HG03571 (cell line): ENCODE results near the gene MDH2.
"Not testable (repeated sequence)": the region's sequence is repeated elsewhere in the genome, so short reads cannot be mapped to it uniquely, and the experiment has no call there.

Experiments used
- ATAC-seq: cut with Tn5 transposase; IDR thresholded peaks from one replicate; pipeline ENCODE4 v1.9.1; 2021; ENCODE audit not compliant: unreplicated experiment

MDH2 gene

DNA sequence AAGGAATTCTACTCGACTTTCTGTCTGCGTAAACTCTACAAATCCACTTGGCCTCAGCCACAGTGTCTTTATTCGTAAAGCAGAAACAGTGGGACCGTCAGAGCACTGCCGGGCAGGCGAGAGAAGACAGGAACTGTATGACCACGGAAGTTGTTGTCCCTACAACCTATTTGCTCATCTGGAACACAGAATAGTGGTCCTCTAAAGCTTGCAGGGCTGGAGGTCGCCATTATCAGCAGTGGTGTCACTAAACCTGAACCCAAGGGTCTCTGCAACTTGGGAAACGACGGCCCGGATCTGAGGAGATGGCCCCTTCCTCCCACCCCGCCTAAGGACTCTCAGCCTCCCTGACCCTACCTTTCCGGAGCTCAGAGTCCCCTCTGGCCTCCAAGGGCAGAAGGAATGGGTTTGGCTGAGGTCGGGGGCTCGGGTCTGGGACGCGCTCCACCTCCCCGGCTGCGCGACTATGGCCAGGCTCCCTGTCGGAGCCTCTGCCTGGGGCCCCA, 548 bp upstream of the MDH2 start:
- no peak for ATAC-seq

DNA sequence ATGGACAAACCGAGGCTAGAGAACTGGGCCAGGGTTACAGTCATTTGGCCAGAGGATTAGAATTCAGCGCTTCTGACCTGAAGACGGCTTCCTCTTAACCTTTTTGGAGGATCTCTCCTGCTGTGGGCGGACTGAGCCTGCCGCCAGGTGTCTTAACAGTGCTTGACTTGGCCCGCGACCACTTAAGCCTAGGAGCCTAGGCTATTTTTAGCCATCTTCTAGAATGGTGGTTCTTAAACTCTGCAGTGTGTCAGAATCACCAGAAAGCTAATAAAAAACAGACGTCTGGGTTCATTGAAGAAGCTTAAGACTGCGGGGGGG, 722 bp downstream of the MDH2 start:
- no peak for ATAC-seq

DNA sequence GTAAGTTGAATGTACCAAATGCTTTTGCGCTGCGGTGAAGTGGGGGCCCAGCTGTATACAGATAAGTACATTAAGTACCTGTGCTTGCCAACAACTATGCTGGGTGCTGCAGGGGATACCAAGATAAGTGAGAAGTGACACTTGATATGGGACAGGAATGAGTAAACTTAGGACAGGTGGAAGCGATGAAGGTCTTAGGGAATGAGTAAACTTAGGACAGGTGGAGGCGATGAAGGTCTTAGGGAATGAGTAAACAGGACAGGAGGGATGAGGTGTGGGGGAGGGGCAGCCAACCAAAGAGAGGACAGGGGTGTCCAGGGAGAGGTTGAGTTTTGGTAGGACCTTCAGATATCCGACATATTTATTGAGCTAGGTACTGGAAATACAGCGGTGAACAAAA, 1.4 kb downstream of the MDH2 start:
- no peak for ATAC-seq

DNA sequence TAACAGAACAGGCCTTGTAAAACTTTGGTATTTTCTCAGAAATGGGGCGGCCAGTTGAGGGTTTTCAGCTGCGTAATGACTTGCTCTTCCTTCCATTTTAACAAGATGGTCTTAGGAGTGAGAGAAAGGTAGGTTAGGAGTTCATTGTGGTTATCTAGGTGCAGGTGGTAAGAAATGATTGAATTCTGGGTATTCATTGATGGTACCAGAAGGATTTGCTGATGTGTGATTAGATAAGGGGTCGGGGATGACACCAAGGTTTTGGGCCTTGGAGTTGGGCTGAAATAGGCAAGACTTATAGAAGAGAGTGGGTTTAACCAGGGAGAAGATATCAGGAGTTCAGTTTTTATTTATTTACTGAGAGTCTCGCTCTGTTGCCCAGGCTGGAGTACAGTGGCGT, 2.6 kb downstream of the MDH2 start:
- no peak for ATAC-seq

DNA sequence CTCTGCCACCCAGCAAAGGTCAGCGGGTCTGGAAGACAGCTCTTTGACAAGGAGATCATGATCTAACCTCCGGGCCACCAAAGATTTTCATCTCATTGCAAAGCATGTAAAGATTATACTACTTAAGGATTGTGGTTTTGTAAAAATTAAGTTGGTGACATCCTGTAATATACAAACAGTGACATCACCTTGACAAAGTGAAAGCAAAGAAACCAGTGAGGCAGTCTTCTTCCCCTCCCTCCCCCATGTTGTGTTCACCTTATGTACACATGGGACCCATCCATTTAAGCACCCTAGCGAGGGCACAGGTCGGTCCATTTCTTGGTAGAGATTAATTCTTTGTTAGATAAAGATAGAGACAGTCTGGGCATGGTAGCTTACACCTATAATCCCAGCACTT, 3.9 kb downstream of the MDH2 start:
- no peak for ATAC-seq

DNA sequence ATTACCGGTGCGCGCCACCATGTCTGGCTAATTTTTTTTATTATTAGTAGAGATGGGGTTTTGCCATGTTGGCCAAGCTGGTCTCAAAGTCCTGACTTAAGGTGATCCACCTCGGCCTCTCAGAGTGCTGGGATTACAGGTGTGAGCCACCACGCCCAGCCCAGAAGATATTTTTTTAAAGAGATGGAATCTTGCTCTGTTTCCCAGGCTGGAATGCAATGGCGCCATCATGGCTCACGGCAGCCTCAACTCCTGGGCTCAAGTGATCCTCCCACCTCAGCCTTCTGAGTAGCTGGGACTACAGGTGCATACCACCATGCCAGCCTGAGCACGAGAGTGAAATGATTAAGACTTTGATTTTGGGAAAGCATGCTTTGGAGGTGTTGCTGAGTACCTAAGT, 4.8 kb downstream of the MDH2 start:
- not testable (repeated sequence) for ATAC-seq

DNA sequence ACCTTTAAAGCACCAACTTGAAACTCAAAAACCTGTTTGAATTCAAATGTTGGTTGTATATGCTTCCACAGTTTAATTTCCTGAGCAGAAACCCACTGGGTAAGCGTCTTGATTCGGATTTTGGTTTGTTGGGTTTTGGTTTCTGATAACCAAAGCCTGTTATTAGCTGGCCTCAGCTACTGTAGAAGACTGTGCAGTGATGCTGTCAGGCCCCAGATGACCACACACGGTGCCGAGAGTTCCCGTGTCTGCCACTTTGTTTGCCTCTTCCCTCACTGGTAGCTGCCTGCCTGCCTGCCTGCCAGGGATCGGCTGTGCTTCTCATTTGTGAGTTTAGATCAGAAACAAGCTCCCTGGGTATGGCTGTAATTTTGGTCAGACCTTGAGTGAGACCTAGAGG, 5.6 kb downstream of the MDH2 start:
- ATAC-seq = no peak

DNA sequence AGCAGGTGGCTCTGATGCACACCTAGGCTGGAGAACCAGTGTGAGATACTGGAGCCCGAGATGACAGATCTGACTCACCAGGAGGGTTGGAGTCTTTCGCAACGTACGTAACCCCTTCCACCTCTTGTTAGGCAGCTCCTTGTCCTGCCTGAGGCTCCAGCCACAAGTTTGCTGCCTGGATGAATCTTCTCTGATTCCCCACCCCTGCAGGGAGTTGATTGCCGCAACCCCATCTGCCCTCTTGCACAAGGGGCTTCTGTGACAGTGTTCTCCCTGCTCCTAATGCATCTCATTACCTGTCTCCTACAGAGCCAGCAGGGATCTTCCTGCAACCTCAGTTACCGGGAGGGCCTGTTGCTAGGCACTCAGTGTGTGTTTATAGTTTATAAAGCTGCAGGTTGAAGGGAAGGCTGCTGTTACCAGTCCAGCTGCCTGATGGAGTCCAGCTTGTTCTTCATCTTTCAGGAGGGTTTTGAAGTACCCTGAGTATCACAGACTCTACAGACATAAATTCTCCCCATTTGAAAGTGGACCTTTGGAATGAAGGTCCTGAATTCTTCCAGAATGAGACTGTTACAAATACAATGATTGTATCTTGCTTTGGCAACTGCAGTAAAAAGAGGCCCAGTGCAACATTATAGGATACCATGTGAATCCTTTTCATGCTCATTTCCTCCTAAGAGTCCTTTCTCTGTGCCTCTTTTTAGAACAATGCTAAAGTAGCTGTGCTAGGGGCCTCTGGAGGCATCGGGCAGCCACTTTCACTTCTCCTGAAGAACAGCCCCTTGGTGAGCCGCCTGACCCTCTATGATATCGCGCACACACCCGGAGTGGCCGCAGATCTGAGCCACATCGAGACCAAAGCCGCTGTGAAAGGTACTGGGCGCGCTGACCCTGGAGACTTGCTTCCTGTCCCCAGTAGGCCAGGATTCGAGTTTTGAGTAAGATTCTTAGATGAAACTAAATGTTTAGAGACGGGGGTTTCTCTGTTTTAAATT, 6.5 kb downstream of the MDH2 start:
- no peak for ATAC-seq

DNA sequence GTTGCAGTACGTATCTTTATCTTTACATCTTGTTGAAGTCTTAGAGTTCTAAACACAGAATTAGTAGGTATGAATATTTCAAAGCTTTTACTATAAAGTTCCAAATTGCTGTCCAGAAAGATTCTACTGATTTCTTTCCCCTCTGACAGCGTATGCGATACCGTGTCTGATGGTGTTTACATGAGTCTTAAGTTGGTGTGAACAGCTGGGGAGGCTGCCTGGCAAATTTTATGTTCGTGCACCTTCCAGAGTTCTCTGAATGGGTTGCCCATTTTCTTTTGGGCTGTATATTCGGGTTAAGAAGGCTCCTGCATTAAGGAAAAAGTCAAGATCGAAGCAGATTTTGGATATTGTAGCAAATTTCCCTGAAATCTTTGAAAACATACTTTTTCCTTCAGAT, 8.3 kb downstream of the MDH2 start:
- no peak for ATAC-seq

DNA sequence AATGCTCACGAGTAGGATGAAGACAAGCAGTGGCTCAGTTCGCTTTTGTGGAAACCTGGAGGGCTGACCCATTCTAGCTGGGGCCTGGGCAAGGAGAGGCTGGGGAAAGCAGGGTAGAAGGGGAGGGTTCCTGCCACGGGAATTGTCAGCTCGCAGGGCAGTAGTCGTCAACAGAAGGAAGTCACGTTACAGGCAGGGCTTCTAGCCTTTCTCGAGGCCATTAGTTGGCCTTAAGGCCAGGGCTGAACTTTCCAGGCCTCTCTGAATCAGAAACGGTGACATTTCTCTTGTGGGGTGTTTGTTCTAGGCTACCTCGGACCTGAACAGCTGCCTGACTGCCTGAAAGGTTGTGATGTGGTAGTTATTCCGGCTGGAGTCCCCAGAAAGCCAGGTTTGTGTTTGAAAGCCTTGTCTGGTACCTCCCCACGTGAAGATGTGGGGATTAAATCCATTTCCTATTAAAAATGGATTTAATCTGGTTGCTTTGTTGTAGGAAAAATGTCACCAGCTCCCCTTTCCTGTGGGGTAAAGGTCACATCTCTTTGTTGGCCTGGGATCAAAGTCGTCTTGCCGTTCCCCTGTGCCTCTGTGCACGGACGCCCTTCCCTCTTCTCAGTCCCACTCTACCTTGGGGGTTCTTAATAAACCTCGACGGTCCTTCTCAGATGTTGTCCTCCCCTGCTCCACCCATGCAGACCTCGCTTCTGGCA, 9.4 kb downstream of the MDH2 start:
- no peak for ATAC-seq

DNA sequence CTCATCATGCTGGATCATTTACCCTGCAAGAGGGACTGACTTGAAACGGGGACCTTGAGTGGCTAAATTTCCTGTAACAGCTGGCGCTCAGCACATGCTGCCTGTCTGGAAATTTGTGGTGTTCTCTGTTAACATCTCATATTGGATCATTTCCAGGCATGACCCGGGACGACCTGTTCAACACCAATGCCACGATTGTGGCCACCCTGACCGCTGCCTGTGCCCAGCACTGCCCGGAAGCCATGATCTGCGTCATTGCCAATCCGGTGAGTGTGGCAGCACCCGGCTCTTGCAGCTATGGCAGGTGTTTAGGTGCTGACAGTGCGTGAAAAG, 9.9 kb downstream of the MDH2 start:
- ATAC-seq = no peak

DNA sequence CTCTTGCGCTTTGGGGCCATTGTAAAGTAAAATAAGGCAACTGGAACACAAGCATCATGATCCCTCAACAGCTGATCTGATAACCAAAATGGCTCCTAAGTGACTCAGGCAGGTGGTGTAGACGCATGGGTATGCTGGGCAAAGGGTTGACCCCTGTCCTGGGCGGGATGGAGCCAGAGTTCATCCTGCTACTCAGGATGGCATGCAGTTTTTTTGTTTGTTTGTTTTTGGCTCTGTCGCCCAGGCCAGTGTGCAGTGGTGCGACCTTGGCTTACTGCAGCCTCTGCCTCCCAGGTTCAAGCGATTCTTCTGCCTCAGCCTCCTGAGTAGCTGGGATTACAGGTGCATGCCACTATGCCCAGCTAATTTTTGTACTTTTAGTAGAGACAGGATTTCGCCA, 10.8 kb downstream of the MDH2 start:
- ATAC-seq = not testable (repeated sequence)

DNA sequence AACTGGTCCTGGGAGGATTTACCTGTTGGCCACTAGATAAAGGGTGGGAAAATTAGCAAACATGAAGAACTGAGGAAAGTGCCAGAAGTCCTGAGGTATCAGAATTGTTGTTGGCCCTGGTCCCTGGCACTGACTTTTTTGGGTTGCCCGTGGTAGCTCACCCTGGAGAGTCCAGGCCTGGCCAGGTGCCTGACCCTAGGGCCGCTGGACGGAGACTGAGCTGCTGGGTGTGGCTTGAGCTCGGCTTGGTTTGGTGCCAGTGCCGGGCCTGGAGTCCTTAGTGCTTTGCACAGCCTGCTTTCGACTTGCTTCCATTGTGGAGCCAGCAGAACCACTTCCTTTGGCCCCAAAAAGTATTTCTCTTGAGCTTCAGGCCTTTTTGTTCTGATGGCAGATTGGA, 12.9 kb downstream of the MDH2 start:
- ATAC-seq = no peak

DNA sequence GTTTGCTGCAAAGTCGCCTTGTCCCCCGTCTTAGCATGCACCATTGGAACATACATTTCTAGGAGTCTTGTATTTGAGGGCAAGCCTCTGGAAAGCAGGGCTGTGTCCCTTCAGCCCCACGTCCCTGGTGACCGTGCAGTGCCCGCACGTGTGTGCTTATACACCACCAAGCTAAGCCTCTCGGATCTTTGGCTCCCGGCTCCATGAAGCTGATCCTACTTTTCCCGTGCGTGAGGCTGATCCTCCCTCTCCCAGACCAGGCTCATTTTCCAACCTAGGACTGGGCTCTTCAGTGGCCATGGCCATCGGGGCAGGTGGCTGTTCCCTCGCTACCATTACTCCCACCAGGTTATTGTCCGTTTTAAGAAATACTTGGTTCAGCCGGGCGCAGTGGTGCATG, 14.3 kb downstream of the MDH2 start:
- ATAC-seq = no peak

DNA sequence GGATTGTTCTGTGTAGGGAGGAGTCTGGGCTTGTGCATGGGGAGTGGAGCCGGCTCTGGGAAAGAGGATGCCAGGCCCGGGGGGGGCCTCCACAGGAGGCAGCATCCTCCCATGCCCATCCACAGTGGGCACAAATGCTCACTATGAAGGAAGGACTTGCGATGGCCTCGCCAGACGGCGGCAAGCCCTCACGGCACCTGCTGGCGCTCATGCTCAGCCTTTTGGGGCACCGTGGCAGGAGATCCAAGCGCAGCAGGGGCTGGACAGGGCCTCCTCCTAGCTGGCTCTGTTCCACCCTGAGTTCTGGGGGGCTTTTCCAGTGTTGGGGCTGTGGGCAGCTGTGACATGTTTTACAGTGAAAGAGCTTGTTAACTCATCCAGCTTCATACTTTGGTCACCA, 15.2 kb downstream of the MDH2 start:
- no peak for ATAC-seq

DNA sequence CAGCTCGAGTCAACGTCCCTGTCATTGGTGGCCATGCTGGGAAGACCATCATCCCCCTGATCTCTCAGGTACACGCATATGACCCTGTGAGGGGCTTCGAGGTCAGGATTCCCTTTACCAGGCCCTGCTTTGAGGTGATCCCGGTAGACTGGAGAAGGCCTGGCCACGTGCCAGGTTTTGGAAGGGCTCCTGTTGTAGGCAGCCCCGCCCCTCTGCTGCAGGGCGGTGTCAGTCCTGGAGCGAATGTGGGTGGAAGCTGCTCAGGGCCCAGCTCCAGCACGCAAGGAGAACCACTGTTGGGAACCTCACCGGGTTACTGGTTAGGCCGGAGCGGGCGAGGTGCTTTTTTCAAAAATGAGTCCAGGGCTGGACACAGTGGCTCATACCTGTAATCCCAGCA, 15.6 kb downstream of the MDH2 start:
- no peak for ATAC-seq

DNA sequence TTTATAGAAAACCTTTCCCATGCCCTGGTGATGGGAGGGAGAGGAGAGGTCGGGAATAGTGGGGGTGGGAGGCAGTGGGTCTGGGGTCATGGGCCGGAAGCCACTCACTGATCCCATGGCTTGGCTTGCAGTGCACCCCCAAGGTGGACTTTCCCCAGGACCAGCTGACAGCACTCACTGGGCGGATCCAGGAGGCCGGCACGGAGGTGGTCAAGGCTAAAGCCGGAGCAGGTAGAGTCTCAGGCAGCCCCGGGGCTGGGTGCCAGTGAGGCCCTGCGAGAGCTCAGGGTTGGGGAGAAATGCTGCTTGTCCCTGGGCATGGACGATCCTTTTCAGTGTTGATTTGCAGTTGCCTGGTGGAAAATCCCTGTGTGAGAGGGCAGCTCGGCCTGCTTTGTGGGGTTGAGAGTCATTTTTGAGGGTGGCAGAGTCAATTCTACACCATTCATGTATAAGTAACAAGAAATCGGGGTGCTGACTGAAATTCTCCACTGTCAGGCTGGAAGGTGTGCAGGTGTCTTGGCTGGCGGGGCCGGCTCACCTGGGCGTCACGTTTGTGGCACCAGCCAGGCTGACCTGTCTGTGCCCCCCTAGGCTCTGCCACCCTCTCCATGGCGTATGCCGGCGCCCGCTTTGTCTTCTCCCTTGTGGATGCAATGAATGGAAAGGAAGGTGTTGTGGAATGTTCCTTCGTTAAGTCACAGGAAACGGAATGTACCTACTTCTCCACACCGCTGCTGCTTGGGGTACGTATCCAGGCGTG, 16.5 kb downstream of the MDH2 start:
- ATAC-seq = no peak

DNA sequence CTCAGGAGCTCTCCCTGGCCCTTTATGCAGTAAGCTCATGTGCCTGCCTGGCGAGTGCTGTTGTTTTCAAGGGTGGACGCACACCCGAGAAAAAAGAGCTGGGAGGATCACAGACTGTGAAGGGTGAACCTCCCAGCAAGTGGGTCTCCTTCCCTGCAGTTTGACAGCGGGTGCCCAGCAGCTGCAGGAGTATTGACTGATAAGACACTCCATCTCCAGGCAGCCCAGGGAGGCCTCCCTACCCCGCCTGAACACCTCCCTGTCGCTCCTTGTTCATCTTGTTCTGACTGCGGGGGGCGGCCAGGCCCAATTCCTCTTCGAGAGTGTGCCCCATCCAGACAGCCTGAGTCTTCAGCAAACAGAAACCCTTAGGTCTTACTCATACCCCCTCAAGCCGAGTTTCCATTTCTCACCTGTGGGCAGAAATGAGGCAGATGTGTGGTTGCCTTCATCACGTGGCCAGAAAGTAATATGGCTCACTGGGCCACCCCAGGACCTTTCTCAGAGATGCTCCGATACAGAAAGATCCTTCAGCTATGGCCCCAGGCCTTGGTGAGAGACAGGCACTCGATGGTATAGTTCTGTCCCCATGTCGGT, 17.2 kb downstream of the MDH2 start:
- ATAC-seq = no peak

DNA sequence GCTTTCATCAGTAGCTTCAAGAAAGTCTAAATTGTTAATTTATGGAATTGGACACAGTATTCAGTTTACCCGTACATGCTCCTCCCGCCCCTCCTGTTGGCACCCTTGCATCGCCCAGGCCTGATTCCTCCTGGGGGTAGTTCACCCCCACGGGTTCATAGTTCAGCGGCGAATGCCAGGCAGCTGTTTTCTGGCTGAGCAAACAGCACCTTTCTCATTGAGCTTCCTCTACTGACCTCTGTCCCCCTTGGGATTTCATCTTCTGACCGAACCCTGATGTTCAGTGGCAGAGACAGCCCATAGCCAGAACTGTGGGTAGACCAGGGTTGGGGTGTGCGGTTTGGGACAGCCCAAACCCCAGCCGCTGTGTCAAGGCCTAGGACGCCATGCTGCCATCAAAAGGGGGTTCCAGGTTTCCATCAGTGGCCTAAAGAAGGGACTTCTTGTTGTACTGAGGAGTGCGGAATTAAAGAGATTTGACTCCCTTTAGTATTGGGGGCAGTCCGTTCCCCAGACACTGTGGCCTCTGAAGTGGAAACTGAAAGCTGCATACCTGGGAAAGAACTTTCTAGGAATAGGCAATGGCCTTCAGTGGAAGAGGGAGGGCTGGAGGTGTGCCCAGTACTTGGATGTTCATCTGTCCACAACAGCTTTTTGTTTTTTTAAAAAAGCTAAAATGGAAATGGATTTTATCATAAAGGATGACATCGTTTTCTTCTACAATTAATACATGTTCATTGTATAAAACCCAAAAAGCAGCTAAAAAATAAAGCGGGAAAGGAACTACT, 19.0 kb downstream of the MDH2 start:
- no peak for ATAC-seq

DNA sequence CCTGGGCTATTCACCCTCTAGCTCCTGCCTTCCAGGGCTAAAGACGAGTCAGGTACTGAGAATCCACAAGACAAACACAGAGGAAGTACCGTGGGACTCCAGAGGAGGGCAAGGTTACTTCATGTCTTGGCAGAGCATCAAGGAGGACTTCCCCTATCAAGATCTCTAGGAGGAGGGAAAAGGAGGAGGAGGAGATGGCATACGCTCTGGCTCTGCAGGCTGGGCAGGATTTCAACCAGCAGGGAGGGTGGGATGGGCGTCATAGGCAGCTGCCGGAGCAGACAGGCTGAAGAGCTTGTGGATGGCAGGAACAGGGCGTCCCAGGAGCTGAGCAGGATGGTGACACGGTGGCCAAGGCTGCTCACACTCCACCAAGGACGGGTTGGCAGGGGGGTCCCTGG, 21.3 kb downstream of the MDH2 start:
- ATAC-seq = no peak
